GM18867 (cell line): ENCODE results near the gene BRINP2.

Experiments used
- ATAC-seq: cut with Tn5 transposase; IDR thresholded peaks from one replicate; pipeline ENCODE4 v1.9.1; 2021; ENCODE audit warnings: mild to moderate bottlenecking, moderate library complexity; ENCODE audit not compliant: unreplicated experiment

The BRINP2 gene, protein sequence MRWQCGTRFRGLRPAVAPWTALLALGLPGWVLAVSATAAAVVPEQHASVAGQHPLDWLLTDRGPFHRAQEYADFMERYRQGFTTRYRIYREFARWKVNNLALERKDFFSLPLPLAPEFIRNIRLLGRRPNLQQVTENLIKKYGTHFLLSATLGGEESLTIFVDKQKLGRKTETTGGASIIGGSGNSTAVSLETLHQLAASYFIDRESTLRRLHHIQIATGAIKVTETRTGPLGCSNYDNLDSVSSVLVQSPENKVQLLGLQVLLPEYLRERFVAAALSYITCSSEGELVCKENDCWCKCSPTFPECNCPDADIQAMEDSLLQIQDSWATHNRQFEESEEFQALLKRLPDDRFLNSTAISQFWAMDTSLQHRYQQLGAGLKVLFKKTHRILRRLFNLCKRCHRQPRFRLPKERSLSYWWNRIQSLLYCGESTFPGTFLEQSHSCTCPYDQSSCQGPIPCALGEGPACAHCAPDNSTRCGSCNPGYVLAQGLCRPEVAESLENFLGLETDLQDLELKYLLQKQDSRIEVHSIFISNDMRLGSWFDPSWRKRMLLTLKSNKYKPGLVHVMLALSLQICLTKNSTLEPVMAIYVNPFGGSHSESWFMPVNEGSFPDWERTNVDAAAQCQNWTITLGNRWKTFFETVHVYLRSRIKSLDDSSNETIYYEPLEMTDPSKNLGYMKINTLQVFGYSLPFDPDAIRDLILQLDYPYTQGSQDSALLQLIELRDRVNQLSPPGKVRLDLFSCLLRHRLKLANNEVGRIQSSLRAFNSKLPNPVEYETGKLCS

DNA sequence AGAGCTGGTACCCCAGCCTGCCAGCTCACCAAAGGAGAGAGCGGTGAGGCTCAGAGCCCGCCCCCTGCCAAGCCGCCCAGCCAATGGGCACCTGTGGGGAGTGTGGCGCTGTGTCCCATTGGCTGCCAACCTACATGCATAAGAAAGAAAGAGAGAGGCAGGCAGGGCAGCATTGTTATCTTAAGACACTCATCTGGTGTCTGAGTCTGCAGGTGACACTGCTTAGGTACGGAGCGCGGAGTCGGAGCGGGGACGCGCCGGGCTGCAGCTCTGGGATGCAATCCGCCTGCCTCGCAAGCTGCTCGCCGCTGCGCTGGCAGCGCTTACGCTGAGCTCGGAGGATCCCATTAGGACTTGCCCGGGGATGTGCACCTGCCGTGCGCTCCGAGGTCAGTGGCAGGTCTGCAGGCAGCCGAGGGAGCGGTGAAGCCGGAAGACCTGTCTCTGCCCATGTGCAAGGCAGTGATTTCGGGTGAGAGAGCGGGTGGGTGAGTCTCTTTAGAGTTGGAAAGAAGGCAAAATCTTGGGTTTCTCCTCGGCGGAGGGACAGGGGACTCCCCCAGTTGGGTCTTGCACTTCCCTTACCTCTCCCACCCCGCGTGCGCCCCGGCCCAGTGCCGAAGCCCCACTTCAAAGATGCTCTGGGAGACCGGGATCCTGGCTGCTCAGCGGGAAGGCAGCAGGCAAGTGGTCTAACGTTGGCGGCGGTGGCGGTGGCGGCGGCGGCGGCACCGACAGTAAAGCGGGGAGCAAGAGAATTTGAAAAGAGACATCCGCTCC lies at the start of gene BRINP2:
Gene BRINP2 (plus strand): TSS at position 203 of the 780 bp plus-strand sequence. CDS start 58,919 bp downstream, outside the sequence.
- ATAC-seq: peak; percentile 78

GRCh38 chr1:177122461-177123251 lies 48.1 kb upstream of the BRINP2 start:
- no peak for ATAC-seq

GRCh38 chr1:177124577-177125278 lies 46.0 kb upstream of the BRINP2 start:
- ATAC-seq: no peak

- no peak for ATAC-seq
These were observed 44.5 kb upstream of the BRINP2 start for GRCh38 chr1:177126267-177126666.

GRCh38 chr1:177128665-177129281 lies 42.0 kb upstream of the BRINP2 start:
- no peak for ATAC-seq

GRCh38 chr1:177130451-177130945 lies 40.3 kb upstream of the BRINP2 start:
- ATAC-seq: no peak

- ATAC-seq: no peak
These were observed 39.0 kb upstream of the BRINP2 start for GRCh38 chr1:177131723-177132122.

DNA sequence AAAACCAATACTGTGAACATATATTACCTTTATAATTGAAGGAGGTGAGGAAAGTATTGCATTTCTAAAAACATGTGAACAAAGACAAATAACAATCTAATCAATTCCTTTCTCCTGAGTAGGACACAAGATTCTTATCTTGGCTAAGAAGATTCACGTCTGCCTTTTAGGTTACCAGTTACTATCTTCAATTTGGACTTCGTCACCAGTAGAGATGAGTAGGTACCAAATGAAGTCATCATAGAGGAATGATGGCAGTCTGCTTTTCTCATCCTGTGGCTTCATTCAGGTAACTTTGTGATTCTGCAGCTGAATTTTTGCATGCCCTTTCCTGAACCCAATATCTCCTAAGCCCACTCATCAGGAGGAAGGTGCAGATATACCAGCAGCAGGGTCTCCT lies 38.6 kb upstream of the BRINP2 start:
- no peak for ATAC-seq

- ATAC-seq: no peak
These were observed 36.7 kb upstream of the BRINP2 start for GRCh38 chr1:177133977-177134538.

DNA sequence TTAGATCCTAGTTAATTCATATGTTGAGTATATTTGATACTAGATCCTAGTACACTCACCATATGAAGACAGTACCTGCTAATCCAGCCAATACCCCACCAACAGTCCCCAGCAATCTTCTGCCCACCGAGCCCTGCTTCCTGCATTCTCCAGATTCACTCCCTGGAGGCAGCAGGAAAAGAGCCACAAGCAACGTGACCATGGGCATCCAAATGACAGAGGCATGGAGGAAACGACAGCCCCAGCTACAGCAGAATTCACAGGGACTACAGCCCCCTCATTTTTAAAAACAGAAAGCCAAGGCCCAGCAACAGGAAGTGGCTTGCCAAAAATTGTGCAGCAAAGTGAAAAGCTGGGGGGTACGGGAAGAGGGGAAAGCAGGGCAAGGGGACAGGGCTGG lies 35.5 kb upstream of the BRINP2 start:
- no peak for ATAC-seq

DNA sequence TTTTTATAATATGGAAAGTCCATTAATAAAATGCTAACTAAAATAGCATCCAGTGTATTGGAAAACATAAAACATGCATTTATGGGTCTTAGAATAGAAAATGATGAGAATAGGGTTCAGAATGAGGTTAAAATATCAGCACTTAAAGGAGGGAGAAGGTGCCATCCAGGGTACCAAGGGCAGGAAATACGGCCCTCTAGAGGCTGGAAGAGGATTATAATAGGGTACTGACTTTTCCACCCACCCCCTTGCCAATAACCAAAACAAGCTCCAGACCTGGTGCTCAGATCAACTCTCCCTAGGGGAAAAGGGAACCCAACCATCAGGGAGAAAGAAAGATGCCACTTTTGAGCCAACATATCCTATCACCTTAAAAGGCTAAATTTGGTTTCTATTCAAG lies 32.9 kb upstream of the BRINP2 start:
- no peak for ATAC-seq

DNA sequence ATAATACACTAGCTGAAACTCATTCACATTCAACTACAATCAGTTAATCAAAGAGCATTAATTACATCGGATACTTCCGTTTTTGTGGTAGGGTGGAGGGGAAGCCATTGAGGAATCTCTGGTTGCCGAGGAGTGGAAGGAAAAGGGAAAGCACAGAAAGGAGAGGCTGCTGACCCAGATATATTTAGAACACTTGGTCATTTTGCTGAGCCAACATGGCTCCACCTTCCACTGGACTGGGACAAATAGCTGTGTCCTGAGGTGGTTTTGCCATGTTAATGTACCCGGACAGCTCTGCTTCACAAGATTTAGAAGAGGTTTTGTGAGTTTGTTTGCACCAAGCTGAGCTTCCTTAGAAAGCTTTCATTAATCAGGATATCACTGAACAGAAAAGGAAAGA lies 32.4 kb upstream of the BRINP2 start:
- no peak for ATAC-seq

- ATAC-seq: no peak
These were observed 28.7 kb upstream of the BRINP2 start for GRCh38 chr1:177142010-177142409.

DNA sequence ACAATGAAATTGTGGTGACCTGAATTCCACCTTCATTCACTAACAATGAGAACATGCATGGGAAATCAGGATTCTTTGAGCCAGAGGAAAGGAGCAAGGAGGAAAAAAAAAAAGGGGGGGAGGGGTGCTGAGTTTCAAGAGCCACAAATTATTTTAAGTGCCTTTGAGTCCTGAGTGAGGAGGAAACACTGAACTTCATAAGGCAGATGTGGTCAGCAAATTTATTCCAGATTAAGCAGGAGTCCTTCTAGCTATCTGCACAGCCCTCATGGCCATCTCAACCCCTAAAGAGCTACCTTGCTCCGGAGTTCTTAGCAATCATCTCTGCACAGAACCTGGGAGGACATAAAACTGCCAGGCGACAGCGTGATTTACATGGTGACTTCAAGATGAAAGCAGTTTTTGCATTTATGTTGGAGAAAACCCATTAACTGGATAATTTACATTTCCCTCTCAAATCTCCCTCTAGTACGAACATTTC lies 27.9 kb upstream of the BRINP2 start:
- no peak for ATAC-seq

DNA sequence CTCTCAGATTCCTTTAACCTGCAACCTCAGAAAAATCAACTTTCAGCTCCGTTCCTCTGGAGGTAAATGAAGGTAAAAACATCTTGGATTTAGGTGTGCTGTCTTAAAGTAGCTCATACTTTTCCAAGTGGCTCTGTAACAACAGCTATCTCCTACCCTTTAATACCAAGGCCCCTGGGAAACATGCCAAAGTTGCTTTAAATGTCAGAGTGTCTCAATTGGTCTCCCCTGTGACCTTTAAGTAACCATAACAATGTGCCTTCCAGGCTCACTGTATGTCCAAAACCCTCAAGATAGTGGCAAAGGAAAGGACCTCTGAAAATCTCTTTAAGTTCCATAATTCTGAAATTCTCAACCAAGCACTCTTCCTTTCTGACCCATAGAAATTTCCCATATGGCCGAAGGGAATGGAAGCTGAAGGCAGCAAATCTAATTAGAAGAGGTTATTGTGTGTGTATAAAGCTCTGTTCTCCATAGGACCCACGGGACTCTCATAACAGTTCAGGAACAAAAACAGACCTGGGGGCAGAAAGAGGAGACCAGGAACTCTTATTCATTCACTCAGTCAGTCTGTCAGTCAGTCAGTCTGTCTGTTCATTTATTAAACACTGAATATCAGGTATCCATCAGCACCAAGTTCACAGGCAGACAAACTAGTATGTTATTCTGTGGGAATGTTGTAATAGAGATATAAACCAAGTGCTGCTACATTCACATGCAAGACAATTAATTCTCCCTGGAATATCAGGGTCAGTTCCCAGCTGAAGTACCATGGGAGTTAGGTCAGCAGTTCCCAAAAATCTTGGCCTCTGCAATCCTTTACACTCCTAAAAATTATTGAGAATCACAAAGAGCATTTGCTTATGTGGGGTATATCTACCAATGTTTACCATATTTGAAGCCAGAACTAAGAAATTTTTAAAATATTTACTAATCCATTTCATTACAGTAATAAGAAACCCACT lies 25.4 kb upstream of the BRINP2 start:
- no peak for ATAC-seq

GRCh38 chr1:177146499-177146898 lies 24.3 kb upstream of the BRINP2 start:
- ATAC-seq: no peak

DNA sequence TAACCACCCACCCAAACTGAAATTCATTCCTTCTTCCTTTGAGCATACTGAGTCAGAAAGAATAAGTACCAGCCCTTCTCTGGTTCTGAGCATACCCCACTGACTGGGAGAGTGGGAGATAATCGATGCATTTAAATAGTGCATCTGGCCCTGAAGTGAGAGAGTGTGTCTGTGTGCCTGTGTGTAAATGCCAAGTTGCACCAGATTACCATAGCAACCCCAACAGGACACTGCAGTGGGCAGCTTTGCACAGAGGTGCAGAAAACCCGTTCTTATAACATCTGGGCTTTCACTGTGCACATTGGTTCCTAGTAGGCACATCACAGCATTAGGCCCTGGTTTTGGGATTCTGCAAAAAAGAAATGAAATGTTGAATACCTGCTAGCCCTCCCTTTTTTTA lies 8.5 kb upstream of the BRINP2 start:
- no peak for ATAC-seq
